DMS 273 (cell line): ENCODE results near the gene HOXB9.

ENCODE experiments used
- DNase-seq: peaks from one replicate; lab custom pipeline; 2025; ENCODE audit not compliant: unreplicated experiment; lab: John Stamatoyannopoulos, UW

HOXB9 gene

DNA sequence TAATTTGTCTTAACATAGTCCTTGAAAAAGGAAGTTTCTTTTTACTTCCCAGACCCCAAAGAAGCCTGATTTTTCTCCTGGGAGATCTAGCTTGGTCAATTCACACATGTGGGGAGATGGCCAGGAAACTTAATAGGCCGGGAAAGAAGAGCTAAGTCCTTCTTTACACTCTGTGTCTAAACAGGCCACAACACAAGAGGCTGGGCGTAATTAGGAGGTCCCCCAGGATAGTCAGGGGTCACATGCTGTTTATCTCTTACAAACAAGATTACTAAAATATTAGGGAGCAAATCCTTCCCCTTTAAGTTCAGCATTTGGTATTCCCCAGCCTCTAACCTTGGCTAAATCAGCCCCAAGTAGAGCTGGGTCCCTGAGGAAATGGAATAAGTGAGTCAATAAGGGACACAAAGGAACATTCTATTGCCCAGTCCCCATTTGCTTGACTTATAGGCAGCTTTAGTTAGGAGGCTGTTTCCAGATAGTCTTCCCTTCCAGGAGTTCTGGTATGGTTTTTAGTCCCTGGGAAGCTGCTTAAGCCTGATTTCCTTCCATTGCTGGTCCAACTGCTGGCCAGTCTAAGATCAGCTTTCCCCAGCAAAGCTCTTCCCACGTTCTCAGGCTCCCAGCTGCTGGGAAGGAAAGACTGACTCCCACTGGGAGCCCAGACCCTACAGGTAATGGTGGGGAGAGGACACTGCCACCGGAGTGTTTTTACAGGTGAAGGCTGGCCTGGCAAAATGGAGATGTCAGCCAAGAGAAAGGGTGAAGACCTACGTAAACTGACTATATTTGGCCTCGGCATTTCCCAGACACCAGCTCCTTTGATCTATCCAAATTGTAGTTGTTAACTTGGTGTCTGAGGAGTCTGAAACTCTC lies 14.1 kb upstream of the HOXB9 start:
- DNase-seq = no peak

DNA sequence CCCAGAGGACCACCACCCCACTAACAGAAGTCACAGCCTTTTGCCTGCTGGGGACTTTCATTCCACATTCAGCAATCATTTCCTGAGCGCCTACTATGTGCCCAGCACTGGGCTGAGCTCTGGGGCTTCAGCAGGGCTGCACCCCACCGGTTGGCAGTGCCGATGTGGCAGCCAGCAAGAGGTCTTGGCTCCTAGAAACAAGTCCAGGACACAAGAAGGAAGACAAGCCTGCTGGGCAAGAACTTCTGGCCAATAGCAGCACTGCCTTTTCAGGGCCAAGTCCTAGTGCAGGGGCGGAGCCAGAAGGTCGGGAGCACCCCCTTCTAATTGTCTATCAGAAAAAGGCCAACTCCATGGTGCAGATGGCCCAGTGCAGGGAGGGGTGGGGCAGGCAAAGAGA lies 13.0 kb upstream of the HOXB9 start:
- no peak for DNase-seq

DNA sequence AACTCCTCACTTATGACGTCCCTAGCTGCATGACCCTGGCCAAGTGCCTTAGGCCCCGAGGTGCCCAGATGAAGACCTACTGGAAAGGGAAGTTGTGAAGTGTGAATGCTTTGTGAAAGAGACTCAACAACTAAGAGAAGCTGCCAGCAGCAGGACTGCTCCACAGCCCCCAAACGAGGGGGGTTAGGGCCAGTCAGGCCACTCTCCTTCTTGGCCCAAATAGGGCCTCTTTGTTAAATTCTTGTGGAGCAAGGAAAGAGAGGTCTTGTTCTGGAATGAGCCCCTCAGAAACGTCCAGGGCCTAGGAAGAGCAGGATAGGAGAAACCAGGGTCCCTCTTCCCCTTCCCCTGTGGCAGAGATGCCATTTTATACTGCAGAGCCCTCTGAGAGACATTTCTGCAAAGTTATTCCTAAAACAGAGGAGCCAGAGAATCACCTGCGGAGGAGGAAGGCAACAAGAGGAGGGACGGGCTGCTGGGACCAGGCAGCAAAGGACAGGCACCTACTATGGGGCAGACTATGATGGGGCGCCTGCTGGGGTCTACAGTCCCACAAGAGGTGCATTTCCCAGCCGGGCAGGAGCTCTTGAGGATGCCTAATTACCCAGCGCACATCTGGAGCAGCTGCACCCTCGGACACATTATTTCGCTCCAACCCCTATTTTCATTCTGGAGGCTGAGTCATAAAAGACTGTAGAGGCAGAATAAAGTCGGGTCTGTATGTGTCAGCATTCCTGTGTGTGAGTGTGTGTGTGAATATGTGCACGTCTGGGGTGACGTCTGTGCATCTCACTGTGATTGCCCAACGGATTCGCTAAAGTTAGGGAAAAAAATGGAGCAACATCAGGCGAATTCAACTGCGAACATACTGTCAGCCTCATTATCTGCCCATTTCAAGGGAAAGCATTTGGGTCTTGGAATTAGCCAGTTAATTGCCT lies 11.4 kb upstream of the HOXB9 start:
- no peak for DNase-seq

DNA sequence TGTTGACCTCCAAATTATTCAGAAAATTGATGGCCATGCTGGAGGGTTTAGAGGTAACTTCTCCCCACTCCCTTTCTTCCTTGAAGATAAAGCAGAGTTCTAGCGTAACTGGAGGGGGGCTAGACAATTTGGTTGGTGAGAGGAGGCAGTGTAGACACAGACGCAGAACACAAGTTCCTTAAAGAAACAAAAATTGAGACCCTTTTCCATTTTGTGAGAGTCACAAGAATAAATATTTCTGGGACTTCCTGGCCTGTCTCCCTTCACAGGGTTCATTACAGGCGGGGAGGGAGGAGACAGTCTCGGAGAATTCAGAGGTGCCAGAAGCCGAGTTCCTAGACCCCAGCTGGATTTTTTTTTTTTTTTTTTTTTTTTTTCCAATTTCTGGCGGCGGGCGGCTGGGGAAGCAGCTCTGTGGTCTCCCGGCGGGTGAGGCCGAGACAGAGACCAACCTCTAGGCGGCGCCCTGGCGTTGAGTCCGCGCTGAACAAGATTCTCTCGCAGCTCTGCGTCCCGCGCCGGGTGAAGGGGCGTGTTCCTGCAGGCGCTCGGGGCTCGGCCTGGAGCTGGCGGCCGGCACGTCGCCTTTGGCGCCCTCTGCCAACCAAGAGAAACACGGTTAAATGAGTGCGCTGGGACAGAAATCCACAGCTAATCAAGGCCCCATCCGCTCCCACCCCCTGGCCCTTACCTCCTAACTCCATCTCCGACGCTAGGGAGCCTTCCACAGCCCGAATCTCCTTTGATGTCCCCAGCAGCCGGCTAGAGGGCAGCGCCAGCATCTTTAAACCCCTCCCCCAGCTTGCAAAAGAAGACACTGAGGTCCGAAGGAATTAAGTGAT lies 10.2 kb upstream of the HOXB9 start:
- DNase-seq = peak; percentile 93

DNA sequence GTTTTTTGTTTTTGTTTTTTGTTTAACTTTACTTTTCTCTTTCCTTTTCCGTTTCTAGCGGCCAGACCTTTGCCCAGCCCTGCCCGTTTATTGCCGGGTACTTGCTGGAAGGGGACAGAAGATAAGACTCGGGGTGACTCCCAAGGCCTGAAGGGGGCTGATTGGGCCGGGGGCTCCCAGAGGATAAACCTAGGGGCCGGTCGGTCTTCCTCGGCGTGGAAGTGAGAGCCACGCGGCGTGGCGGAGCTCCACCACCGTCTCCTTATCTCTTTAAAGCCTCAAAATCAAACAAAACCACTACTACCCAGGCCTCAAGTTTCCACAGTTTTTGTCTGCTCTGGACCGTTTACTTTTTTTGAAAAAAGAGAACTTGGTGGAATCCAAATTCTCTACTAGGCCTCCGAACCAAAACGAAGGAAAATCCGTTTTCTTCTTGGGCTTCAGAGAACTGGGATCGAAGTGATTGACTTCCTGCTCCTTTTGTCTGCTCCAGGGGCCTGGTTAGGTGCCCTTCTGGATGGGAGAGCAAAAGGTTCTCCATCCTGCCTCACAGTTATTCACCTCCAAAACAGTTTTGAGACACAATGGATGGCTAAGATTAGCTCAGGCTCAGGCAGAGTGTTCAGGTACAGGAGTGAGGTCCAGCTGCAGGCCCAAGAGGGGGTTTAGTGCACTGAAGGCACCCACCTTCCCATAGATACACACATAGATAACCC lies 8.5 kb upstream of the HOXB9 start:
- DNase-seq = no peak

DNA sequence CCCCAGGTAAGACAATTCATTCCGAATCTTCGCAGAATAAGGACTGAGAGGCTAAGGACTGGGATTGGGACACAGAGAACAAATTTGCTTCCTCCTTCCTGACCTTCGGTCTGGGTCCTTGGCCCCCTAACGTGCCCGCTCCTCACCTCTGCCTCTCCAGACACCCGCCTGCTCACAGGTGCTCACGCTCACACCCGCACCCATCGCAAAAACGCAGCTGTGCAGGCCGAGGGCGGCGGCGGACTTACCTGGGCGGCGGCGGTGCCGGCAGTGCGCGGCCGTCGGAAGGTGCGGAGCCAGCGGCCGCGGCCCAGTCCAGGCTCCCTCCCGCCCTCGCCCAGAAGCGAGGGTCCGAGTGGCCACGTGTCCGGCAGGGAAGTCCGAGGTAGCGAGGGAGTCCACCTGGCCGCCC lies 7.1 kb upstream of the HOXB9 start:
- DNase-seq = no peak

DNA sequence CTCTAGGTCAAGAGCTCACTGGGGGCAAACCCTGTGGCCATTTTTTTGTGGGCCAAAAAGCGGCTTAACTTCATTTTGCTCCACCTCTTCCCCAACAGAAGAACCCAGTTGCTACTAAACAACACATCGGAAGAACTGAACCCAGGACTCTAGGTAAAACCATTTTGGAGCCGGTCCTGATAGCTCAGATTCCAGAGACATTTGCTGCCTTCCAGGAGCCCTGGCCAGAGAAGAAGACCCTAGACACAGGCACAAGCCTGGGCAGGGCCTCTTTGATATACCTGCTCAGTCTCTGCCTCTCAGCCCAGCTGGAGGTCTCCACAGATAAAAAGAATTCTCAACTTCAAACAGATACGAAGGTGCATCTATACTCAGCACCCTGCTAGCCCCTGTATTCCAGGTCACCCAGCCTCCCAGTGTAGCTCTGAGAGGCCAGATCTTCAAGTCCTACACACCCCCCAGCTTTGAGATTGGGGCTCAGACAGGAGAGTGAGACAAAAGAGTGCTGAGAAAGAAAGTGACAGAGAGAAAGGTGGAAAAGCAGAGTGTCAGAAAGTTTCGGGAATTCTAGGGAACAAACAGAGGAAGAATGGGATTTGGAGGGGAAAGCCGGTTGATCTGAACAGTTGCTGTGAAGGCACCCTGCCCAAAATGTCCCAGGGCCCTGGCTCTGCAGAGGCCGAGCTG lies 6.6 kb upstream of the HOXB9 start:
- no peak for DNase-seq

DNA sequence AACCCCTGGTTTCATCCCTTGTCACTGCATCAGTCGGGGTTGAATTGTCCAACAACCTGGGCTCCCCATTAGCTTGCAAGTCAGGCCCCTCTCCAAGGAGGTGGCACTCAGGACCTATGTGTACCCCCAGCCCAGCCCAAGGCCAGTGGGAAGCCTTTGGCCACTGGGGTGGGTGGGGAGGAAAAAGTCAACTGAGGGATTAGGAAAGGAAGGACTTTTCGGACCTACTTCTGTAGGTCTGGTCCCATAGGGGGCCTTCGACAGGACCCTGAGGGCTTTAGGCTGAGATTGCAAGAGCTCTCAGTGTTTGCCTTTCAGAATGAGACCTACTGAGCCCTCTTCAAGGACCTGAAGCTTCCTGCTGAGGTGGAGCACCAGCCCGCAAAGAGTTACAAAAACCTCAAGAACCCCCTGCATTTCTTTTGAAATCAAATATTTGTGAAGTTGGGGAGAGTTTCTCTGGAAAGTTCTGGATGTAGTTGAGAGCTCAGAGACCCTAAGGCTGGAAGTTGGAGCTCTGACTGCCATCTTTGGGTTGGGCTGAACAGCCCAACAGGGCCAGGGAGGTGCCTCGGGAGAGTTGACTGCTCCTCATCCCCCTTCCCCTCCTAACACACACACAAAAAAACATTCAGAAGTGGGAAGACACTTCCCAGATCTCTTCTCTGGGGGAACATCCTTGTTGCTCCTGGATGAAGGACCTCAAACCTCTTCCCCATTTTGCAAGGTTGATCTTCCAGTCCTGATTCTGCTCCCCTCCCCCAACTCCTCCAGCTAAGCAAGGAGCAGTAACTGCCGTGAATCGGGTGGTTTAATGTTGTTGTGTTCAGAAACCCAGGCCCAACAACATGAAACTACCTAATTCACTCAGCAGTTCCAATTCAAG lies 5.8 kb upstream of the HOXB9 start:
- no peak for DNase-seq

DNA sequence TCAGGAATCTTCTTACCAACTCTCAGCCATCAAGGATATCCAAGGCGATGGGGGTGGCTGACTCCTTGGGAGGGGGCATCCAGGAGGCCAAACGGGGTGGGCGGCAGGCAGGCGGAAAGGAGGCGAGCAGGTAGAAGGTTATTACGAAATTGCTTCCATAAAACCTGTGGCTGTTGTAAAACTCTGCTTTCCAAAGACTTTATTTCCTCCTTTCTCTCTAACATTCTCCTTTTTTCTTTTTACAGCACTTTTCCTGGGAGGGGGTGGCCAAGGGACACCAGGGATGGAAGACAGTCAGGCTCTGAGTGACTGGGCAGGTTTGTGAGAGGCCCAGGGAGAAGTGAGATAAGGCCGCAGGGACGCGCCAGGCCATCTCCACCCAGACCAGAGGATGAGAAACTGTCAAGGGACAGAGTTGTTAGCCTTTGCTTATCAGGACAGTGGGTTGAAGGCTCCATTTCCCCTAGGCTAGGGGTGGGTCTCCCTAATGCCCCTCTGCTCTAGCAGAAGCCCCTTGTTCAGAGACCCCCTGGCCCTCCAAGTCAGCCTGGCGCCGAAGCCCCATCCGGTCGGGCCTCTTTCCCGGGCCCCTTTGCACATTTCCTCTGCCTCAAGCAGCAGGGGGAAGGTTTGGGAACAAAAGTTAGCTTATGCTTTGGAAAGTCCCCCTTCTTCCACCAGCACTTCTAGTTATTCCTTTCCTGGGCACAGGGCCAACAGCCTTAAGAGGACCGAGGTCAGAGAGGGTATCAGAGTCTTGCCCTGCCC lies 5.0 kb upstream of the HOXB9 start:
- DNase-seq = no peak

DNA sequence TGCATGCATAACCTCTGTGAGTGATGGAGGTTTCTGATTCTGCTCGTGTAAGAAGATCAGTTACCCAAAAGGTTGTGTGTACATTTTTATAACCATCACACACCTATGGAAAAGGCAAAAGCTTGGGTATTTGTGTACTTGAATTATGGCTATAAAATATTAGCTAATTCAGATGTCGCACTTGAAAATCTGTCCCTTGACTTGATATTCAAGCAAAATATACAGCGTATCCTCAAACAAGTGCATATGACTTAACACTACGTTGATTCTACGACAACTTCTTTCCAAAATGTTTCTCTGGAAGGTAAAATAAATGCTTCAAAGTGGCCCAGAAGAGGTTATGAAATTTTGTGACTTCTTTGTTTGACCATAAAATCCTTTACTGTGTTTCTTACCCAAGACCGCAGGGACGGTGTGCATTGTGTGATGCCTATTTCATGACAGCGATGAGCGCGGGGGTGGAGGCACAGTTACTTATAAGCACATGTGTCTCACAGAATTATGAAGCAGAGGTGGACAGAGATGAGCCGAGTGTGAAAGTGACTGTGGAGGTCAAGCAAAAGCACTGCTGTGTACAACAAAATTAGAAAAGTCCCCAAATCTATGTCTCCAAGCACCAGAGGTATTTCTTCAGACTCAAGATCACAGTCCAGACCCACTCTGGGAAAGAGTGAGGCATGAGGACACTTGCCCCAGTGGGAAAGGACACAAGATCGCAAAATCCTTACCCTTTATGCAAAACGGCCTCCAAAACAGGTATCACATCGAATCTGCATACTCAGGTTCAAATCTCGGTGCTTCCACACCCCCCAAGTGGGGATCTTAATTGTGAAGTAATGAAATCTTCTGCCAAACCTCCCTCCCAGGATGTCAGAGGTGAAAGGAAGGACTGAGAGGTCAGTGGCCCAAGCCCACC lies 4.1 kb upstream of the HOXB9 start:
- no peak for DNase-seq

DNA sequence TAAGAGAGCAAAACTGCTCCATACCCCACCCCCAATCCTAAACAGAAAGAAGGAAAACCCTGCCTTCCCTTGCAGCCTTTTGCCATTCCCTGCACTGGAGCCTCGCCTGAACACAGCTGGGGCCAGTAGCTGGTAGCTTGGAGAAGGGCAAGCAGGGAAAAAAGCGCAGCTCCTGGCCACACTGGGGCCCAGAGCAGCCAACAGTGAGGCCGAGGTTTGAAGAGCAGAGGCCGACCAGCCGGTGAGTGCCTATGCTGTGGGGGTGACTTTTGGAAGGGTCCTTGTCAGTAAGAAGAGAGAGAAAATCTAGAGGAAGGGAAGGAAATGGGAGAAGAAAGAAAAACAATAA lies 3.2 kb upstream of the HOXB9 start:
- no peak for DNase-seq

DNA sequence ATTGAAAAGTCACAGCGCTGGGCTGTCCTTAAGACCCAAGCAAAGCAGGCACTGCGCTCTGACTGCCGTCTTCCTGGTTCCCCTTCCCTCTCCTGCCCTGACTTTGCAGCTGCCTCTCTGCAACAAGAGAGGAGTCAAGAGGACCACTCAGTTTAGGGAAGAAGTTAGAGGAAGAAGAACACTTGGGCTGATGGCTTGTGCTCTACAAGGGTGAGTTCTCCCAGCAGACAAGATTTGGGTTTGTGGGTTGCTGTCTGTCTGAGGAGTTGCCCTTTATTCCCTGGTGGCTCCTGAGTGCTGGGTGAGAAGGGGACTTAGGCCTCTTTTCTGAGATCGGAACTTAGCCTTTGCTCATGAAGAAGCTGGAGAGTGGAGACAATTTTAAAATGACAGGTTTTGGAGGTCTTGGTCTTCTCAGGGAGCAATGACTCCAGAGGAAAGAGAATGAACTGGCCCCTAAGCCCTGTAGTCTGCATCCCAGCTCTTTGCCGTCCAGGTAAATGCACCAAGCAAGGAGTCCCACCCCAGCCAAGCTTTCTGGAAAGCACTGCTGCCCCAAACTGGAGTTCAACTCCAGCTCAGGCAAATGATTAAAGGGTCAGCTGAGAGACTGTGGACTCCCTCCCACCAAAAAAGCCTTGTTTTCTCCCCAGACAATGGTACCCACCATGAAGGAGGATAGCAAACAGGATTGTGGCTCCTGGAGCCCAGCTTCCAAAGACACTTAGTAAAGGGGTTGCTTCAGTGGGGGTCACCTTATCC lies 2.7 kb upstream of the HOXB9 start:
- no peak for DNase-seq

DNA sequence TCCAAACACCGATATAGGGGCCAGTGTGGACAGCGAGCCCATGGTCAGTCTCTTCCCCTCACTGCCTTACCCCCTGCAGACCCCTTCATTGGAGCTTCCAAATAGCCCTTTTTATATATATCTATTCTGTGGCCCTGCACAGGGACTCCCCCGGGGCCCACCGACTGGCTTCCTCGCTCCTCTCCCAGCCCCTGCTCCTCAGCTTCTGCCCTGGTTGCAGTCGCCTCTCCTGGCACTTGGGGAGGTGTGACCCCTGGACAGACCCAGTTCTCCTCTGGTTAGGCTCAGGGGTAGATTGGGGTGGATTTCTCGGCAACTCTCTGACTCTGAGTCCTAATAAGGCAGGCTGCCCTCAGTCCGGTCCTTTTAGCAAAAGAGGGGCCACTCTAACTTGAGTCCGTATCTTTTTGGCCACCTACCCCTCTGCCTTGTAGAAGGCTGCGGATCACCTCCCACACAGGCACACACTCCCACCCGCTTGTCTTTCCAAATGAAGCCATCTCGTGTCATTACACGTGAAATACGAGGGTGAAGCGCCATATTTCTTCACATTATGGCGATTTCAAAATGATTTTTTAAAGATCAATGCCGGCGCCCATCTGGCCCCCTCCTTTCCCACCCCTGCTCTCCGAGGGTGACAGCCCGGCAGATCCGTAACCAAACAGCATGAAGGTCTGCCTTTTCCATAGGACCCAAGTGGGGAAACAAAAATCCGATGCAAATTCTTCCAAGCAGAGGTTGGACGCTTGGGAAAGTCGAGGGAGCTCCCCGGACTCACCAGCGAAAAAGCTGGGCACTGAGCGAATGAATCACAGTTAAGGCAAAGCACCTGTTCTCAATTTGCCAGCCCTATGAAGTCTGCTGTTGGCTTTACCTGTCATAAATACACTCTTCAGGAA lies 1.7 kb upstream of the HOXB9 start:
- no peak for DNase-seq

DNA sequence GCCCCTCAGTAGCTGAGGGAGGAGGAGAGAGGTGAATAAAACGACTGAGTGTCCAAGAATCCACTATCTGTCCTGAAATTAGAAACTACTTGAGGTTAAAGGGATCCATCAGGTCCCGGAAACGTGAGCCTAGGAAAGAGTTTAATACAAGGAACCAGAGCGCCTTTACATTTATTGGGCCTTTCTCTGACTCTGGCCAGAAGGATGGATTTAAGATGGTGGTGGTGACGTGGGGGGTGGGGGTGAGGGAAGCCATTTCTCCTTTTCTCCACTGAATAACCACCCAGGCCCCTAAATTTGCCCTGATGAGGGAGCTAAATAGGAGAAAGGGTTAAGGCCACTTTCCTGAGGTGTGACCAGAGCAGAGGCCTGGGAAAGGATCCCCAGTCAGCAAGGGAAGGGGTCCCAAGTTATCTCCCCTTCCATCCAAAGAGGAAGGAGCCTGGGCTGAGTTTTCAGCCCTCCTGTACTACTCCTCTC lies 1.0 kb upstream of the HOXB9 start:
- DNase-seq = no peak

DNA sequence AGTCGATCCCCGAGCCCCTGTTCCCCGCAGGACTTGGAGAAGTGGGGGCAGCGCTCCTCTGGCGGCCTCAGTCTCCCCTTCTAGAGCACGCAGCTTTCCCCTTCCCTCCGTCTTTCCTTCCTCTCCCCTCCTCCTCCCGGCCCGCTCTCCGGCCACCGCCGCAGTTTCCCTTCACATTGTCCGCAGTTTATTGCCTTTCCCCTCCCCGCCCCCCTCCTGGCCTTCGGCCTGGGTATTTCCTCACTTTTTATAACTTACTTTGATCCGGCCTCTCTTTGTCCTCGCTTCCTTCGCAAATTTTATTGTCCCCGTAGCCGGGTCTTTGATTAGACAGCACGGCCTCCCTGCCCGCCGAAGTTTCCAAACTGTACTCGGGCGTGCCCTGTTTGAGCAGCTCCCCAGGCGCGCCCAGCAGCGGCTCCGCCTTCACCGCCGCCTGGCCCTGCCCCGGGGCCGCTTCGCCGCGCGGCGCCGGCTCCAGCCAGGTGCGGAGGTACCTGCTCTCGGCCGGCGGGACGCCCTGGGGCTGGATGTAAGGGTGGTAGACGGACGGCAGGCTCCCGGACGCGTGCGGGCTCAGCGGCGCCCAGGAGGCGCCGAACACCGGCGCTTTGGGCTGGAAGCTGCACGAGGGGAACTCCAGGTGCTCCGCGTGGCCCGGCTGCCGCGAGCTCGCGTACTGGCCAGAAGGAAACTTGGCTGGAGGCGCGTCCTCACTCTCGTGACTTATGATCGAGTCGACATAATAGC lies 488 bp downstream of the HOXB9 start:
- peak; percentile 34 for DNase-seq
